GM12873 (cell line): ENCODE measurements around the gene OR52K1.

Experiments used
- TF ChIP-seq, protein P1 (sequence below): IDR thresholded peaks from 2 replicates; pipeline ENCODE4 v1.5.1; 2012; ENCODE audit warnings: low read depth, mild to moderate bottlenecking, moderate library complexity, low read length, control low read depth; ENCODE audit not compliant: insufficient read depth; ENCODE audit errors: missing control alignments

OR52K1 gene

DNA sequence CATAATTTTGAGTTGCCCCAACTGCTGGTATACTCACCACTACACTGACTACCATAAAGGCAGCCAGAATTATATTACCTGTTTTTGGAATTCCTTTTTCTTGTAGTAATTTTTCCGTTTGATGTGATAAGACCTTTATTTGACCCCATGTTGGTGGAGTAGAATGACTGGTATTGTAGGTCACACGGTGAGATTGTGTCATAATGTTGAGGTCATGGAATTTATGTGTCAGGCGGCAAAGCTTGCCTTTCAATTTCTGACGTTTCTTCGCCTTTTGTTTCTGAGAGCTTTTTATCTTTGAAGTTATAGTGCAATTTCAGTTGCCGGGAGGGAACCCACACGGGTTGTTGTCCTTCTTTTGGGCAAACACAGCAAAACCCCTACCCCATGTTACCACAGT, 13.0 kb downstream of the OR52K1 start:
- TF ChIP-seq, protein P1, sequence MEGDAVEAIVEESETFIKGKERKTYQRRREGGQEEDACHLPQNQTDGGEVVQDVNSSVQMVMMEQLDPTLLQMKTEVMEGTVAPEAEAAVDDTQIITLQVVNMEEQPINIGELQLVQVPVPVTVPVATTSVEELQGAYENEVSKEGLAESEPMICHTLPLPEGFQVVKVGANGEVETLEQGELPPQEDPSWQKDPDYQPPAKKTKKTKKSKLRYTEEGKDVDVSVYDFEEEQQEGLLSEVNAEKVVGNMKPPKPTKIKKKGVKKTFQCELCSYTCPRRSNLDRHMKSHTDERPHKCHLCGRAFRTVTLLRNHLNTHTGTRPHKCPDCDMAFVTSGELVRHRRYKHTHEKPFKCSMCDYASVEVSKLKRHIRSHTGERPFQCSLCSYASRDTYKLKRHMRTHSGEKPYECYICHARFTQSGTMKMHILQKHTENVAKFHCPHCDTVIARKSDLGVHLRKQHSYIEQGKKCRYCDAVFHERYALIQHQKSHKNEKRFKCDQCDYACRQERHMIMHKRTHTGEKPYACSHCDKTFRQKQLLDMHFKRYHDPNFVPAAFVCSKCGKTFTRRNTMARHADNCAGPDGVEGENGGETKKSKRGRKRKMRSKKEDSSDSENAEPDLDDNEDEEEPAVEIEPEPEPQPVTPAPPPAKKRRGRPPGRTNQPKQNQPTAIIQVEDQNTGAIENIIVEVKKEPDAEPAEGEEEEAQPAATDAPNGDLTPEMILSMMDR, result no peak

DNA sequence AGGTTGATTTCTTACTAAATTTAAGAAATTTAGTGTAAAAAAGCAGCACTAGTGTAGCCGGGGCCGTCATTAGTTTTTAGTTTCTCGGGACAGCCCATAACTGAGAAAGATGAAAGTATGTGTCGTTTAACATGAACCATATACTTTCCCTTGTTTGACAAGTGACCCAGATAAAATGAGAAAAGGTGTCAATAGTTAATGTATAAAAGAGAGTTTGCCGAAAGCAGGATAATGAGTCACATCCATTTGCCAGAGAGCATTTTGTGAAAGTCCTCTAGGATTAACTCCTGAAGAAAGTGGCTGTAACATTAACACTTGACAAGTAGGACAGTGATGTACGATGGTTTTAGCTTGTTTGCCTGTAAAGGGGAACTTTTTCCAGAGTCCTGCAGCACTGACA, 13.5 kb downstream of the OR52K1 start:
- TF ChIP-seq, protein P1, result no peak

DNA sequence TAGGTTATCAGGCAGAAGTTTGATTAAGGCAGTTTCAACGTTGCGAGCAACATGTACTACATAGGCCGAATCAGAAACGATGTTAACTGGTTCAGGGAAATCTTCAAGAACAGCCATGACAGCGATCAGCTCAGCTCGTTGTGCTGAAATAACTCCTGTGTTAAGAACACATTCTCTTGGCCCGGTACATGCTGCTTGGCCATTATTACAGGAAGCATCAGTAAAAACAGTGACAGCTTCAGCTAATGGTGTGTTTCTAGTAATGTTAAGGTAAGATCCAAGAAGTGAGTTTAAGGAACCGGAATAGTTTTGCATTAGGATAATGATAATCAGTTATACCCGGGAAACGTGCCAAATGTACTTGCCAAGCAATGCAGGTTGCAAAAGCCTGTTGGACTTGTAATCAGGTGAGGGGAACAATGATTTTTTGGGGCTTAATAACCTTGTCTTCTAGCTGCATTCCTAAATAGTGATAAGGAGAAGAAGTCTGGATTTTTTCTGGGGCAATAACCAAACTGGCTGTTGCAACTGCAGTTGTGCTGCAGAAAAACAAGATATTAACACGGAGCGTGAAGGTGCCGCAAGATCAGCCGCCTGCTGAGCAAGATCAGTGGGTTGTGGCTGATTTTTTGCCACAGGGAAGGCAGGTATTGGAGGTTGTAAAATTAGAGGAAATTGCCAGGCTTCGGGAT, 14.3 kb downstream of the OR52K1 start:
- TF ChIP-seq, protein P1, result no peak

DNA sequence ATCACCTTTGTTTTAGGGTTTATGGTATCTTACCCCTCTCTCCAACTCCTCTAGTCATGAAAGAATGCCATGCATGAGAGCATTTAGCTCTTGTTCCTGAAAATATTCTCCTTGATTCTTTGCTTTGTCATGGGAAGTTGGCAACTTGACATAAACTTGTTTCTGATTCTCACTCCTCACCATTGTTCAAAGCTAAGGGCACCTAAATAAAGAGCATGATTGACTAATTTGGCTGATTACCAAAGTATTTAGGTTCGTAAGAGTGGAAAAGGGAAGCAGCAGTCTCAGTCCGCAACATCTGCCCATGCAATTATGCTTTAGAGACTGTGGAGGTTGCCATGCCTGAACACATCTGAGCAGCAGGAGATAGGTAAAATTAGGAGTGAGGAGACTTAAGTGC, 26.4 kb downstream of the OR52K1 start:
- TF ChIP-seq, protein P1, result no peak

DNA sequence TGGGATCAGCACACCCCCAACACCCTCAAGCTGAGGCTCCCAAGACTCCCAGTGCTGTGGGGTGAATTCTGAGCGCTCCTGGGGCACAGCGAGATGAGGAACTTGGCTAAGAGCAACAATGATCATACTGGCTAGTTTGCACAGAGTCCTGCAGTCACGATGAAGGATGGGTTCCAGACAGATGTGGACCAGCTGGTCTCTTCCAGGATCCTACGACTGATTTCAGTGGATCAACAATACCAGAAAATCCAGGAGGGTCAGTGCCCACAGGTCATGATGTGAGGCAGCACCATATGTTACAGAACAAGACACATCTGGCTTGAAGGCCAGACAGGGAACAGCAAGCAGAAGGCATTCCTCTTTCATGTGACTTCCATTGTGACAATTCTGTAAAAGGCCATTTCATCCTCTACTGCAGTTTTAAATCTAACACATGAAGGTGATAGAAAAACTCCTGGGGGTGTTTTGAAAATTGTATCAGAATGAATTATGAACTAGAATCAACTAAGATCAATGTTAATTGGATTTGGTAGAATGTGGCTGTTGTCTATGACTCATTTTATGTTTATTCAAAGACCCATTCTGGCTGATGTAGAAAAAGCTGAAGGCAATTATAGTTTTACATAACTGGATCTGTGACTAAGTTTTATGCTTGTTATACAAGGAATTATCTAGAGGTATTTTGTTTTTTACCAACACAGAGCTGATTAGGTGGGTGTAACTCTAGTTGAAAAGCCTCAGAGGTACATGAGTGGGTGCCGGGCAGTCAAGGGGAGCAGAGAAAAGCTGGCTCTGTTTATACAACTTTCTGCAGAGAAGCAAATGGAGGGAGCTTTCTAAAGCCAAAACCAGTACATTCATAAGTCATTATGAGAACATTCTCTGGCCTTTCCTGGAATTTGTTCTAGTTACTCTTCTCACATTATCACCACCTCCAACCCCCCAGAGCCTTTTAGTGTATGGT, 29.1 kb downstream of the OR52K1 start:
- TF ChIP-seq, protein P1, result no peak

DNA sequence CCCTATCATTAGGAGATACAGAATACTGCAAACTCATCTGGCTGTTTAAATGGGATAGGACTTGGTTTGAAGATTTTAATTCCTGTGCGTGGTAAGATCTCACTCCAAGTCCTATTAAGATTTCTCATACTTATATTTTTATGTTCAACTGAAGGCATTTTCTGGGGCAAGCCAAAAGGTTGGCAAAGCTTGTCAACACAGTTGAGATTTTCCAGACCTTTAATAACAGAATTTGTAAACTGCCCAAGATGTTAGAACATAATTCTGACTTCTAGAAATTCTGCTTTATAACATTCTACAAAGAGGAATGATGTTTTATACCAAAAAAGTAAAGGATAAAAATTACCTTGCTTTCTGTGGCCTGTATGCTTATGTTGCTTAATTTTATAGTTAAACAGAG, 31.8 kb downstream of the OR52K1 start:
- TF ChIP-seq, protein P1, result no peak

DNA sequence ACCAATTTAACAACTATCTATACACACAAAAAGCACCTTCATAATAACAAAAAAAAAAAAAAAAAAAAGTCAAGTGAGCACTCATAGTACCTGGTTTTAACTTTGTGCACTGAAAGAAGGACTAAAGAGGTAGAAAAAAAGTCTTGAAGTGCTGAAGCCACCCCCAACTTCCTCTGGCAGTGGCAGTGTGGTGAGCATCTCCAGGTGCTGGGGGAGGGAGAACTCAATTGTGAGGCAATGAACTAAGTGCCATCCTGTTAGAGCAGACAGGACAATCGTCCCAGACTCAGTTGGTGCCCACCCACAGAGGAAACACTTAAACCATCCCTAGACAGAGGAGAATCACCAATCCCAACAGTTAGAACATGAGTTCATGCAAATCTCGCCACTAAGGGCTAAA, 39.9 kb downstream of the OR52K1 start:
- TF ChIP-seq, protein P1, result no peak
